ENCODE data around the gene PRPF38A. TPM values are rescaled to one million over a fixed set of nuclear protein-coding genes. Genes with fewer than 3 reads are reported as not detected.

Gene PRPF38A
- total RNA-seq, 1 donor, result 12.4 TPM

GRCh38 chr1:52359676-52360594, 44.5 kb upstream of the PRPF38A start:
- TF ChIP-seq CTCF (IDR thresholded peaks at IDR 0.05; ENCODE audit: insufficient read depth, low read length), result no peak
- no peak for DNase-seq (ENCODE audit: low read depth)
- H3K4me3 ChIP-seq (ENCODE audit: low read depth, low read length), result no peak overlapping the region

- no peak for TF ChIP-seq CTCF (IDR thresholded peaks at IDR 0.05; ENCODE audit: insufficient read depth, low read length)
- H3K4me3 ChIP-seq (ENCODE audit: low read depth, low read length), result no peak overlapping the region
- DNase-seq (ENCODE audit: low read depth), result no peak
These were observed 43.8 kb upstream of the PRPF38A start for GRCh38 chr1:52360595-52360968.

- no peak for DNase-seq (ENCODE audit: low read depth)
- no peak overlapping the region for H3K4me3 ChIP-seq (ENCODE audit: low read depth, low read length)
- no peak for TF ChIP-seq CTCF (IDR thresholded peaks at IDR 0.05; ENCODE audit: insufficient read depth, low read length)
These were observed 40.1 kb upstream of the PRPF38A start for GRCh38 chr1:52364235-52364839.

GRCh38 chr1:52365071-52365745, 39.2 kb upstream of the PRPF38A start:
- no peak for TF ChIP-seq CTCF (IDR thresholded peaks at IDR 0.05; ENCODE audit: insufficient read depth, low read length)
- peak; percentile 63 for DNase-seq (ENCODE audit: low read depth)
- H3K4me3 ChIP-seq (ENCODE audit: low read depth, low read length), result peak overlapping the region; percentile 92

- DNase-seq (ENCODE audit: low read depth), result peak; percentile 95
- H3K4me3 ChIP-seq (ENCODE audit: low read depth, low read length), result peak within 1 kb of the TSS; percentile 92
These were observed 38.5 kb upstream of the PRPF38A start, which contains the start of gene CC2D1B for GRCh38 chr1:52365746-52366516. TSS of gene CC2D1B (minus strand) at chr1:52366205. CDS start at chr1:52364620, 1,585 bp downstream.

More at GRCh38 chr1:52365746-52366516, 38.5 kb upstream of the PRPF38A start, which contains the start of gene CC2D1B:
- TF ChIP-seq CTCF (IDR thresholded peaks at IDR 0.05; ENCODE audit: insufficient read depth, low read length), result no peak

Data from fibroblast of the aortic adventitia (primary cell).